HG03103 (cell line): Measurements from ENCODE around the gene LILRA6.

Experiments used
- ATAC-seq: cut with Tn5 transposase; IDR thresholded peaks from one replicate; pipeline ENCODE4 v1.9.1; 2021; ENCODE audit warnings: low read depth; ENCODE audit not compliant: unreplicated experiment

The LILRA6 gene

DNA sequence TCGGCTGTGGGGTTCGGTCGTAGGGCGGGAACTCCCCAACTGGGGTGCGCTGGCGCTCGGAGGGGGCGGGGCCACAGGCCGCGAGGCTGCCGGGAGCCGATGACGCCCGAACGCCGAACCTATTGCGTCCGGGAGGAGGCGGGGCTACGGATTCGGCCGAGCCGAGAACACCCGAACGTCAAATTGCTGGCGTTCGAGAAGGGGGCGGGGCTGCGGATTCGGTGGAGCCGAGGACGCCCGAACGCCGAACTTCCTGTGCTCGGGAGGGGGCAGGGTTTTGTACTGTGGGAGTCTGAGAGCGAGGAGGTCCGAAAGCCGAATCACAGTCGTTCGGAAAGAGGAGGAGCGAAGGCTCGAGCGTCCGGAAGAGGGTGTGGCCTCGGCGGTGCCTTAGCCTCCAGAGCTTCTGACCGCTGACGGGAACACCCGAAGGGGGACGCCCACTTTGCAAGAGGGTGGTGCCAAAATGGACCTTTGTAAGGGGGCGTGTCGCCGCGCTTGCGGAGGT is 52.0 kb downstream of the LILRA6 start:
- peak; percentile 37 for ATAC-seq

DNA sequence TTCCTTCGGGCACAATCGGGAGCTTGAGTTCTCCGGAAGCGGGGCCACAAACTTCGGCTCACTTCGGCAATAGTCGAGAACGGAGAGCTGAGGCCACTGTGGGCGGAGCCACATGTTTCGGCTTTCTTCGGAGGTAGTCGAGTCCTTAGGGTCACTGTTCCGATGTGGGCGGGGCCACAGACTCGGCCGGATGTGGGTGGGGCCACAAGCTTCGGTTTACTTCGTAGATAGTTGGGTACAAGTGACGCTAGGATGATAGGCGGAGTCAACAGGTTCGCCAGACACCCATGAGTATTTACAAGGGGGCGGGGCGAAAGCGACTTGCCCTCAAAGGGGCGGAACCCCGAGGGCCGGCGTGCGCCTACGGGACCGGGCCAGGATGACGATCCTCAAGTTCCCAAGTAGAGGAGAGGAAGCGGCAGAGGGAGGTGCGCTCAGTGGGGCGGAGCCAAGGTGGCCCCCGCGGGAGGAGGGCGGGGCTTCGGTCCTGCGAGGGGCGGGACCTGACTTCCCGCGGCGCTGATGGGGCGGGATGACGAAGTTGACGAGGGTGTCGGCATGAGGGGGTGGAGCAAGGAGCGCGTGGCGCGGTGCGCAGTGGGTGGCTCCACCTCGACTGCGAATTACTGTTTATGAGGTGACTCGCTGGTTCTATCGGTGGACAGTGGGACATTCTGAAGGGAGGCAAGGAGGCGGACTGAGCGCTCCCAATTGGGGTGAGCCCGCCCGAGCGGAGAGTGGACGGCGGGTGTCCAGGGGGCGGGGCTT is 52.7 kb downstream of the LILRA6 start:
- peak; percentile 36 for ATAC-seq

DNA sequence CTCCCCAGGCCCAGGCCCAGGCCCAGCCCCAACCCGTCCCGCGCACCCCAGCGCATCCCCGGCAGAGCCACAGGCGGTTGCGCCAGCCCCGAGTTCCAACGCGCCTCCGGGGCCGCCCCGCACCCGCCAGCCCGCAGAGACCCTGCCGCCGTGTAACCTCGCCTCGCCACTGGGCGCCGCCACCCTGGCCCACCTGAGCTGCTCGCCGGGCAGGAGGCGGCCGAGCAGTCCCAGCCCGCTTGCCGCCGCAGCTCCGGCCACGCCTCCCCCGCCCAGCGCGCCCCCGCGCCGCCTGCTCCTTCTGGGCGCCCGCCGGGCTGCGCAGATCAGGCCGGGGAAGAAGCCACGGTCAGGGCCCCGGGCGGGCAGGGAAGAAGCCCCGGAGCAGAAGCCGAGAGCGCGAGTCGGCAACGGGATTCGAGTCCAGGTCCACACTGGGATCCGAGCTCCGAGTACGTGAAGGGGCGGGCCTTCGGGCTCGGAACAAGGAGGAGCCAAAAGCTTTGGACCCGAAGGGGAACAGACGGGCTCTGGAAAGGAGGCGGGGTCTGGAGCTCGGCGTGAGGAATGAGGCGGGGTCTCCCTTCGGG is 53.4 kb downstream of the LILRA6 start, which contains the start of gene MBOAT7:
Gene MBOAT7, minus strand, starts transcription at position 436 of the 590 bp plus-strand sequence. CDS start 1,072 bp downstream, outside the sequence.
- ATAC-seq: peak; percentile 36

DNA sequence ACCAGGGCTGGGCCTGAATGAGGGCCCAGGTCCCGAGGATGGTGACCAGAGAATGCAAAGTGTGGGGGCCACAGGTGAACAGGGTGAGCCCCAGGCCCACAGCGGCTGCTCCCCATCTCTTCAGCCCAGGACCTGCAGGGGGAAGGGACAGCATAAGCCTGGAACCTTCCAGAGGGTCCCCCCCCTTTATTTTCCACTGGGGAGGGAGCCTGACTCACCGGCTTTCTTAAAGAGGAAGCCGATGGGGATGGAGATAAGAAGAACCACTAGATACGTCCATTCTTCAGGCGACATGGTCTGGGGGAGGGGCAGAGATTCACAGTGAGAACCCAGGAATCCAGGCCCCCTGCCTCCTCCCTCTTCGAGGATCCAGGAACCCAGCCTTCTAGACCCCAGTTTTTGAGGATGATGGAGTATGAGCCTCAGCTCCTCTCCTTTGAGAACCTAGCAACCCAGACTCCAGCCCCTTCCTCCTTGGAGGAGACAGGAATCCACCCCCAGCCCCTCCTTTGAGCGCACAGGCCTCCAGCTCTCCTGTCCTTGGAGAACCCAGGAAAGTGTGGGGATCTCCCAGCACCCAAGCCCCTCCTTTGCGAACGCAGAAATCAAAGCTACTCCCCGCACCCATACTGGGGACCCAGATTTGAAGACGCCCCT is 54.2 kb downstream of the LILRA6 start:
- ATAC-seq: no peak

DNA sequence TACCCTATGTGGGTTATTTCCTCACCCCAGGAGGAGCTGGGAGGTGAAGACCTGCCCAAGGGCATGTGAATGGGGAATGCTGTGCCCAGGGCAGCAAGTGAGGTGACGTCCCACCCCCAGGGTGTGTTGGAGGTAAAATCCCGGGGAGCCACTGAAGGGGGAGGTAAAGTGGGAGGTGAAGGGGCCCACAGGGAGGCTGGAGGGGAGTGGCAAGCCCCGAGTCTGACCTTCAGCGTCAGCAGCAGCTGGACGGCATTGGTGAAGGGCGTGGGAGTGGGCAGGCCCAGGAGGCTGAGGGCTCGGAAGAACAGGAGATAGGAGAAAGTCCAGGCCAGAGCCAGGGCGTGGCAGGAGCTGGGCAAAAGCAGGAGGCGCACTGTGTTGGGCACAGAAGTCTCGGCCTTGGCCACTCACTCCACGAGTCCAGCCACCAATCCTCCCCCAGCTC is 55.6 kb downstream of the LILRA6 start:
- no peak for ATAC-seq
